ENCODE results near the gene CPNE5. TPM values are rescaled to one million over a fixed set of nuclear protein-coding genes. Genes with fewer than 3 reads are reported as not detected.

CPNE5 gene
- total and polyA plus RNA-seq, 7 donors = 0.03 to 1.7 (median 0.41) TPM

- Histone ChIP-seq H3K4me1 (peaks cover 14% of the 10 kb centered on the region), H3K9me3 (peaks cover 1% of the 10 kb centered on the region), H3K36me3 (ENCODE audit: insufficient read depth in 1 of 2, low read depth in 1 of 2) (peaks cover 0 to 4% of the 10 kb centered on the region in 2 donors), H3K27ac (no peak overlapping the region), H3K27me3 (ENCODE audit: insufficient read depth in 3 of 3, low read length in 2 of 3) (no peaks in the 10 kb centered on the region), H3K4me3 (no peak overlapping the region)
- no peak for TF ChIP-seq CTCF (IDR thresholded peaks at IDR 0.05)
- WGBS, 3 donors = 81 to 87% (median 81%) methylated on average over 3 of the region's 3 CpGs
- DNase-seq (peak in 1 of 2 donors; percentile 53), ATAC-seq (no peak)
- intact Hi-C loops (cut with DNase I) = no loop called here
Measured at GRCh38 chr6:36692220-36692619, 147.0 kb downstream of the CPNE5 start.

- Histone ChIP-seq H3K9me3 (no peaks in the 10 kb centered on the region), H3K4me1 (peaks cover 14% of the 10 kb centered on the region), H3K4me3 (no peak overlapping the region), H3K27ac (no peak overlapping the region), H3K27me3 (ENCODE audit: insufficient read depth in 3 of 3, low read length in 2 of 3) (no peaks in the 10 kb centered on the region), H3K36me3 (ENCODE audit: insufficient read depth in 1 of 2, low read depth in 1 of 2) (peaks cover 0 to 10% of the 10 kb centered on the region in 2 donors)
- ATAC-seq (no peak), DNase-seq (no peak)
- WGBS, 3 donors = 95 to 97% (median 95%) methylated on average over 2 of the region's 2 CpGs
- intact Hi-C loops (cut with DNase I) = no loop called here
- TF ChIP-seq CTCF (IDR thresholded peaks at IDR 0.05) = no peak
Measured at GRCh38 chr6:36691612-36692011, 147.6 kb downstream of the CPNE5 start.

GRCh38 chr6:36691011-36691410, 148.2 kb downstream of the CPNE5 start:
- no peak for DNase-seq
- Histone ChIP-seq H3K27ac (no peak overlapping the region), H3K36me3 (ENCODE audit: insufficient read depth in 1 of 2, low read depth in 1 of 2) (peaks cover 0 to 16% of the 10 kb centered on the region in 2 donors), H3K4me3 (no peak overlapping the region), H3K9me3 (no peaks in the 10 kb centered on the region), H3K27me3 (ENCODE audit: insufficient read depth in 3 of 3, low read length in 2 of 3) (no peaks in the 10 kb centered on the region), H3K4me1 (peaks cover 14% of the 10 kb centered on the region)
- TF ChIP-seq CTCF (IDR thresholded peaks at IDR 0.05) = no peak
- 96 to 97% (median 96%) methylated on average over 4 of the region's 4 CpGs for WGBS, 3 donors
- ATAC-seq = no peak
- intact Hi-C loops (cut with DNase I) = no loop called here

Other genes starting within 250 kb of the CPNE5 start
- gene SRSF3, start 245.1 kb downstream of the CPNE5 start, total RNA-seq = 100 to 1,000 TPM in 2 of 4 donors, 10 to 100 TPM in 2; 64.6 to 182 (median 125) TPM
- 100 to 1,000 TPM; 109 to 267 (median 176) TPM for gene SRSF3, start 245.1 kb downstream of the CPNE5 start, polyA plus RNA-seq
- 100 to 1,000 TPM in 3 of 4 donors, 10 to 100 TPM in 1; 39.2 to 666 (median 157) TPM for gene CDKN1A, start 160.7 kb downstream of the CPNE5 start, total RNA-seq
- 100 to 1,000 TPM; 130 to 415 (median 273) TPM for gene CDKN1A, start 160.7 kb downstream of the CPNE5 start, polyA plus RNA-seq
- under 1 TPM in 1 of 4 donors, not detected in 3; 0.06 TPM for gene RAB44, start 141.6 kb downstream of the CPNE5 start, total RNA-seq
- under 1 TPM in 1 of 3 donors, not detected in 2; 0.01 TPM for gene RAB44, start 141.6 kb downstream of the CPNE5 start, polyA plus RNA-seq
- gene PPIL1, start 35.4 kb upstream of the CPNE5 start, total RNA-seq = 10 to 100 TPM; 20.9 to 38.8 (median 22.1) TPM
- 10 to 100 TPM; 18.1 to 92.3 (median 40.4) TPM for gene PPIL1, start 35.4 kb upstream of the CPNE5 start, polyA plus RNA-seq
- gene C6orf89, start 46.5 kb upstream of the CPNE5 start, total RNA-seq = 10 to 100 TPM; 37.1 to 53.4 (median 51.1) TPM
- 10 to 100 TPM; 23.2 to 56.3 (median 35.4) TPM for gene C6orf89, start 46.5 kb upstream of the CPNE5 start, polyA plus RNA-seq
- 10 to 100 TPM in 1 of 4 donors, 1 to 10 TPM in 3; 3.1 to 49.1 (median 3.6) TPM for gene PI16, start 115.3 kb upstream of the CPNE5 start, total RNA-seq
- 1 to 10 TPM; 1.2 to 3.1 (median 1.6) TPM for gene PI16, start 115.3 kb upstream of the CPNE5 start, polyA plus RNA-seq
- gene MTCH1, start 146.8 kb upstream of the CPNE5 start, total RNA-seq = 10 to 100 TPM; 74.6 to 89.2 (median 85.4) TPM
- gene MTCH1, start 146.8 kb upstream of the CPNE5 start, polyA plus RNA-seq = 100 to 1,000 TPM; 110 to 230 (median 145) TPM
- 1 to 10 TPM; 1.7 to 4.2 (median 3.1) TPM for gene FGD2, start 166.2 kb upstream of the CPNE5 start, total RNA-seq
- 1 to 10 TPM in 1 of 3 donors, under 1 TPM in 2; 0.75 to 1.5 (median 0.92) TPM for gene FGD2, start 166.2 kb upstream of the CPNE5 start, polyA plus RNA-seq

Data from psoas muscle (tissue), 8 donors.